ENCODE results near the gene MACROH2A1.

DNA sequence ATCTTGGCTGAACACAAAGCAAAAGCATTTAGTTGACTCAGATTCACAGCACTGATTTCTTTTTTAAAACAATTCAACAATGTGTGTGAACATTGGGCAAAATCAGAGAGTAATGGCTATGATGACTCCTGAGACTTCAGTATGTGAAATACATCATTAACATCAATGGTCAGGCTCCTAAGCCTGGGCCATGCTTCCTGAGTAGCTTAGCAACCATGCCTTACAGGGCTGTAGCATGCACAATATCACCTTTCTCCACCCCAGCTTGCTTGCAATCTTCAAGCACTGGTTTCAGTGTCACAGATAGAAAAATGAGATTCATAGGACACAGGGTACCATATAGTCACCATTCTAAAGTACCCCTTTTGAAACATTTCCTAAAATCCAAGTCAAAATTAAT is 41.3 kb downstream of the MACROH2A1 start:
- TF ChIP-seq, protein P1, sequence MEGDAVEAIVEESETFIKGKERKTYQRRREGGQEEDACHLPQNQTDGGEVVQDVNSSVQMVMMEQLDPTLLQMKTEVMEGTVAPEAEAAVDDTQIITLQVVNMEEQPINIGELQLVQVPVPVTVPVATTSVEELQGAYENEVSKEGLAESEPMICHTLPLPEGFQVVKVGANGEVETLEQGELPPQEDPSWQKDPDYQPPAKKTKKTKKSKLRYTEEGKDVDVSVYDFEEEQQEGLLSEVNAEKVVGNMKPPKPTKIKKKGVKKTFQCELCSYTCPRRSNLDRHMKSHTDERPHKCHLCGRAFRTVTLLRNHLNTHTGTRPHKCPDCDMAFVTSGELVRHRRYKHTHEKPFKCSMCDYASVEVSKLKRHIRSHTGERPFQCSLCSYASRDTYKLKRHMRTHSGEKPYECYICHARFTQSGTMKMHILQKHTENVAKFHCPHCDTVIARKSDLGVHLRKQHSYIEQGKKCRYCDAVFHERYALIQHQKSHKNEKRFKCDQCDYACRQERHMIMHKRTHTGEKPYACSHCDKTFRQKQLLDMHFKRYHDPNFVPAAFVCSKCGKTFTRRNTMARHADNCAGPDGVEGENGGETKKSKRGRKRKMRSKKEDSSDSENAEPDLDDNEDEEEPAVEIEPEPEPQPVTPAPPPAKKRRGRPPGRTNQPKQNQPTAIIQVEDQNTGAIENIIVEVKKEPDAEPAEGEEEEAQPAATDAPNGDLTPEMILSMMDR (conservative IDR thresholded peaks at IDR 0.05 in 1 of 2, IDR thresholded peaks at IDR 0.05 in 1 of 2; ENCODE audit: low read depth in 1 of 2, low read length in 2 of 2): no peak
- no peak for TF ChIP-seq EZH2 (IDR thresholded peaks at IDR 0.05; ENCODE audit: low read length, missing control alignments)
